ENCODE data around the gene LMLN.
"Not testable (repeated sequence)": the region's sequence is repeated elsewhere in the genome, so short reads cannot be mapped to it uniquely, and the experiment has no call there.

Gene LMLN

DNA sequence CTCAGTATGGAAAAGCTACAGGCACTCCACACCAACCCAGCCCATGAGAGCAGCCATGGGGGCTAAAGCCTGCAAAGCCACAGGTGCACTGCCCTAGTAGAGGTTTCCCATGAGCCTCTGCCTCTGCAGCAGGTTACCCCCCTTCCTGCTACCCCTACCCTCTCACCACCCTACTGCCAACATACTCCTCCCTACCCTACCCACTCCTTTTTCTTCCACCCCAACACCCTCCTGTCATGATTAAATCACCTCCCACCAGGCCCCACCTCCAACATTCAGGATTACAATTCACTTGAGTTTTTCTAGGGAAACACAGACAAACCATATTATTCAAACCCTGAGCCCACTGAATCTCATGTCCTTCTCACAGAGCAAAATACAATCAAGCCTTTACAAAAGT is 88.4 kb downstream of the LMLN start (continued):
- TF ChIP-seq CSRNP3 (CRISPR knock-in tag; IDR thresholded peaks at IDR 0.05), result no peak
- no peak for TF ChIP-seq ESRRG (CRISPR knock-in tag; IDR thresholded peaks at IDR 0.05)
- TF ChIP-seq ARNTL (CRISPR knock-in tag; IDR thresholded peaks at IDR 0.05; ENCODE audit: borderline replicate concordance, low read depth), result no peak
- no peak for TF ChIP-seq TCF4 (CRISPR knock-in tag; IDR thresholded peaks at IDR 0.05; ENCODE audit: borderline replicate concordance)
- no peak for TF ChIP-seq ZNF565 (CRISPR knock-in tag; conservative IDR thresholded peaks at IDR 0.05; ENCODE audit: low read depth)
- TF ChIP-seq PPARA (CRISPR knock-in tag; IDR thresholded peaks at IDR 0.05; ENCODE audit: borderline replicate concordance), result no peak

GRCh38 chr3:198051836-198052235 is 91.8 kb downstream of the LMLN start:
- no peak for ATAC-seq

GRCh38 chr3:198053462-198053861 is 93.4 kb downstream of the LMLN start:
- ATAC-seq, result not testable (repeated sequence)

More at GRCh38 chr3:198051836-198052235, 91.8 kb downstream of the LMLN start:
- TF ChIP-seq GLIS3 (CRISPR knock-in tag; IDR thresholded peaks at IDR 0.05), result no peak
- TF ChIP-seq, protein P1, sequence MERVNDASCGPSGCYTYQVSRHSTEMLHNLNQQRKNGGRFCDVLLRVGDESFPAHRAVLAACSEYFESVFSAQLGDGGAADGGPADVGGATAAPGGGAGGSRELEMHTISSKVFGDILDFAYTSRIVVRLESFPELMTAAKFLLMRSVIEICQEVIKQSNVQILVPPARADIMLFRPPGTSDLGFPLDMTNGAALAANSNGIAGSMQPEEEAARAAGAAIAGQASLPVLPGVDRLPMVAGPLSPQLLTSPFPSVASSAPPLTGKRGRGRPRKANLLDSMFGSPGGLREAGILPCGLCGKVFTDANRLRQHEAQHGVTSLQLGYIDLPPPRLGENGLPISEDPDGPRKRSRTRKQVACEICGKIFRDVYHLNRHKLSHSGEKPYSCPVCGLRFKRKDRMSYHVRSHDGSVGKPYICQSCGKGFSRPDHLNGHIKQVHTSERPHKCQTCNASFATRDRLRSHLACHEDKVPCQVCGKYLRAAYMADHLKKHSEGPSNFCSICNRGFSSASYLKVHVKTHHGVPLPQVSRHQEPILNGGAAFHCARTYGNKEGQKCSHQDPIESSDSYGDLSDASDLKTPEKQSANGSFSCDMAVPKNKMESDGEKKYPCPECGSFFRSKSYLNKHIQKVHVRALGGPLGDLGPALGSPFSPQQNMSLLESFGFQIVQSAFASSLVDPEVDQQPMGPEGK (CRISPR knock-in tag; IDR thresholded peaks at IDR 0.05; ENCODE audit: borderline replicate concordance), result no peak
- TF ChIP-seq TSHZ2 (CRISPR knock-in tag; IDR thresholded peaks at IDR 0.05), result no peak
- no peak for TF ChIP-seq ISL1 (CRISPR knock-in tag; IDR thresholded peaks at IDR 0.05)
- TF ChIP-seq ESRRG (CRISPR knock-in tag; IDR thresholded peaks at IDR 0.05), result no peak
- no peak for TF ChIP-seq CSDC2 (CRISPR knock-in tag; IDR thresholded peaks at IDR 0.05)
- TF ChIP-seq ZC3H10 (CRISPR knock-in tag; IDR thresholded peaks at IDR 0.05), result no peak
- no peak for TF ChIP-seq ZFP3 (CRISPR knock-in tag; IDR thresholded peaks at IDR 0.05)
- no peak for TF ChIP-seq CSRNP3 (CRISPR knock-in tag; IDR thresholded peaks at IDR 0.05)
- TF ChIP-seq BACH2 (CRISPR knock-in tag; IDR thresholded peaks at IDR 0.05; ENCODE audit: borderline replicate concordance), result no peak
- no peak for TF ChIP-seq ZNF70 (CRISPR knock-in tag; IDR thresholded peaks at IDR 0.05)
- TF ChIP-seq POU6F1 (CRISPR knock-in tag; IDR thresholded peaks at IDR 0.05; ENCODE audit: borderline replicate concordance, low read depth), result no peak
- no peak for TF ChIP-seq ZNF8 (CRISPR knock-in tag; IDR thresholded peaks at IDR 0.05)
- TF ChIP-seq, protein P2, sequence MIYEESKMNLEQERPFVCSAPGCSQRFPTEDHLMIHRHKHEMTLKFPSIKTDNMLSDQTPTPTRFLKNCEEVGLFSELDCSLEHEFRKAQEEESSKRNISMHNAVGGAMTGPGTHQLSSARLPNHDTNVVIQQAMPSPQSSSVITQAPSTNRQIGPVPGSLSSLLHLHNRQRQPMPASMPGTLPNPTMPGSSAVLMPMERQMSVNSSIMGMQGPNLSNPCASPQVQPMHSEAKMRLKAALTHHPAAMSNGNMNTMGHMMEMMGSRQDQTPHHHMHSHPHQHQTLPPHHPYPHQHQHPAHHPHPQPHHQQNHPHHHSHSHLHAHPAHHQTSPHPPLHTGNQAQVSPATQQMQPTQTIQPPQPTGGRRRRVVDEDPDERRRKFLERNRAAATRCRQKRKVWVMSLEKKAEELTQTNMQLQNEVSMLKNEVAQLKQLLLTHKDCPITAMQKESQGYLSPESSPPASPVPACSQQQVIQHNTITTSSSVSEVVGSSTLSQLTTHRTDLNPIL (CRISPR knock-in tag; IDR thresholded peaks at IDR 0.05; ENCODE audit: low read depth), result no peak
- TF ChIP-seq TOX (CRISPR knock-in tag; IDR thresholded peaks at IDR 0.05; ENCODE audit: borderline replicate concordance), result no peak
- TF ChIP-seq OSR1 (CRISPR knock-in tag; IDR thresholded peaks at IDR 0.05), result no peak
- no peak for TF ChIP-seq PPARA (CRISPR knock-in tag; IDR thresholded peaks at IDR 0.05; ENCODE audit: borderline replicate concordance)
